Measurements from ENCODE around the gene RPN2.

RPN2 gene

DNA sequence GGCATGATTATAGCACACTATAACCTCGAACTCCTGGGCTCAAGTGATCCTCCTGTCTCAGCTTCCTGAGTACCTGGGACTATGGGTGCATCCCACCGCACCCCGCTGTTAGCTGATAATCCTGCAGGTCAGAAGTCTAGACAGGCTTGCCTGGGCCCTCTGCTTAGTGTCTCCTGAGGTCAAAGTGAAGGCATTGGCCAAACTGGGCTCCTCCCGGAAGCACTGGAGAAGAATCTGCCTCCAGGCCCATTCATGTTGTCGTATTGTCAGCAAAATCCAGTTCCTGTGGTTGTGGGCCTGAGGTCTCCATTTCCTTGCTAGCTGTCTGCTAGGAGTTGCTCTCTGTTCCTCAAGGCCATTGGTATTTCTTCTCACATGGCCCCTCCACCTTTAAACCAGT, 6.6 kb downstream of the RPN2 start:
- DNase-seq (ENCODE audit: low read depth): no peak

GRCh38 chr20:37188787-37189186, 9.7 kb downstream of the RPN2 start:
- no peak for DNase-seq (ENCODE audit: low read depth)

DNA sequence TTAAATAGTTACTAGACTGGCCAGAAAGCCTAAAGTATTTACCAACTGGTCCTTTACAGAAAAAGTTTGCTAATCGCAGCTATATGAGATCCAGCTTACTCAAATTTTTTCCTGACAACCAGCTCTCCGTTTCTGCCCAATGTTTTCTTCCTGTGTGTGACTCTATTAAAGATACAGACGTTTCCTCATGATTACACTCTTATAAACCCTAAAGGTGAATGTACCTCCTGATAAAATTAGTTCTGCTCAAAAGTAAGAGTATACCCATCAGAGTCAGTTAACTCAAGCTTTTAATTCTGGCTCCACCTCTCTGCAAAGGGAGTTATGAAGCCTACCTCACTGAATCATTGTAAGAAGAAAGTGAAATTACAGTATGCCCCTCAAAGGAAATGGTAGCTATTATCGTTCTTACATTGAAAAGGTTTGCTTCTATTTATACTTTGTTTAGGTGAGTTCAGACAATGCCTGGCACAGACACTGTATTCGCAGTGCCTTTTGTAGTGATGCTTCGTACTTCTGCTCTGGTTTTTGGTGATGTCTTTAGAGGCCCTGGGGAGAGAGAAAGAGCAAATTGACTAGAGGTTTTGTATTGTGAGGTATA, 10.4 kb downstream of the RPN2 start:
- DNase-seq (ENCODE audit: low read depth): no peak

- DNase-seq (ENCODE audit: low read depth): no peak
These were observed 11.4 kb downstream of the RPN2 start for GRCh38 chr20:37190354-37191112.

- peak; percentile 41 for DNase-seq (ENCODE audit: low read depth)
These were observed 13.2 kb downstream of the RPN2 start for GRCh38 chr20:37192137-37192854.

DNA sequence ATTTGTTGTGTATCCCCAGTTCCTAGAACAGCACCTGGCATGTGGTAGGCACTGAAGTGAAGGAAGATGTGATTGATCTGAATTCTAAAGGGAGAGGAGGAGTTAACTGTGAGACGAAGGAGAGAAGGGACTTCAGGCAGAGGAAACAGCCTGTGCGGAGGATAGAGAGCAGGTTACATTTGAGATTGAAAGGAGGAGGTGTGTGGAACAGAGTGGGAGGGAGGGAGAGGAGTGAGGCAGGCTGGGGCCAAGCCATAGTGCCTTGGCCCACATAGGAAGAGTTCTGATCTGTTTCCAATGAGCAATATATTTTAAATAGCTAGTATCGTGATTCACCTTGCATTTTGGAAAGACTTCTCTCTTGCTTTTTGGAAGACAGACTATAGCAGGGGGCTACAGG, 14.1 kb downstream of the RPN2 start:
- DNase-seq (ENCODE audit: low read depth): no peak

DNA sequence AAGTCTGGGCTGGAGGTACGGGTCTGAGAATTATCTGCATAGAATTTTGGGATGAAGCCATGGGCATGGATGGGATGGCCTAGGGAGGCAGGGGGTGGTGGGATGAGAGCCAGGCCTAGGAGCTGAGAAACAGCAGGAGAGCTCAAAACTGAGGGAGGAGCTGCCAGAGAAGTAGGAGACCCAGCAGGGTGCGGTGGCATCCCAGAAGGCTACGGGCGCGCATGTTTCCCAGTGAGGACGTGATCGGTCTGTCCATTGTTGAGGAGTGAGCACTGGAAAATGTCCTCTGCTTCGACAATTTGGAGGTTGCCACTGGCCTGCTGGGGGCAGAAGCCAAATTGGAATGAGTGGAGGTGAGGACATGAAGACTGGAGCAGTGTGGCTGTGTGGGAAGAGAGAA, 14.7 kb downstream of the RPN2 start:
- DNase-seq (ENCODE audit: low read depth): no peak

- DNase-seq (ENCODE audit: low read depth): no peak
These were observed 15.7 kb downstream of the RPN2 start for GRCh38 chr20:37194621-37195417.

GRCh38 chr20:37198932-37199660, 20.0 kb downstream of the RPN2 start:
- DNase-seq (ENCODE audit: low read depth): no peak

DNA sequence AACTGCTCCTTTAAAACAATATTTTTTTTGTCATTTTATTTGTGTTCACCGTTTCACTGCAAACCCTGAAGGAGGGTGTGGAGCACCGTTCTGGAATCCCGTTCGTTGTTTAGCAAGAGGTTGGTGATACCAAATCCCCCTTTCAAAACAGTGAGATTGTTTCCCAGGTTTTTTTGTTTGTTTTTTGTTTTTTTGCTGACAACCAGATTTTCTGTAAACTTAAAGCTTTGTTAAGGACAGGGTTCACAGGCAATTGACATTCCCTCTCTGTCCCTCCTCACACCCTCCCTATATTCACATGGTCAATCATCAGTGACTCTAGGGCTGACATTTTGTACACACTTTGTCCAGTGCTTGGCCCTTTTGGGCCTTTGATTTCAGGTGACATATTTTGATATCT, 21.2 kb downstream of the RPN2 start:
- DNase-seq (ENCODE audit: low read depth): no peak

DNA sequence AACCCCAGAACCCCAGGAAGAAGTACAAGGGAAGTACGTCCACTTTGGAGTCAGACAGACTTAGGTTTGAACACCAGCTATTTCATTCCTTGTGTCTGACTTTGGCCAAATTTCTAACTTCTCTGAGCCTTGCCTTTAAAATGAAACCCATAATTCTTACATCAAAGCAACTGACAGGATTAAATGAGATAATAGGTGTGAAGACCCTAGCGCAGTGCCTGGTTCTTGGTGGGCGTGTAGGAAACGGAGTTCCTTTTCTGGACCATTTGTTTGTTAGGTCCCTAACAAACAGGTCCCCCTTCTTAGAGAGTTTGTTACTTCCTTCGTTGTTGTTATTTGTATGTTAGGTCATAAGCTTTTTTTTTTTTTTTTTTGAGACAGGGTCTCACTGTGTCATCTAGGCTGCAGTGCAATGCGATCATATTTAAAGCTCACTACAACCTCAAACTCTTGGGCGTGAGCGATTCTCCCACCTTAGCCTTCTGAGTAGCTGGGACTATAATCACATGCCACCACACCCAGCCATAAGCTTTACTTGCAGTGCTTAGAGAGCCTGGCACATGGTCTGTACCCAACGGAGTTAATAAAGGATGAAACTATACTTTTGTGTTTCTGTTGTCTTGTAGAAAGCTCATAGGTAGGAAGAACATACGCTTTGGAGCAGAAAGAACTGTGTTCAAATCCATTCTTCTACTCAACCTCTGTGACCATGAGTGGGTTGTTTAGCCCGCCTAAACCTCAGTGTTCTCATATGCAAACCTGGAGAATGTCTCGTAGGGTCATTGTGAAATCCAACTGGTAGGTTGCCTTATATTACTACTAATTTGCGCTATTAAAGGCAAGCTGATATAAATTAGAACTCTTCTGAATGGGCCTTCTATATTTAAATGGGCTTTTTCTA, 22.0 kb downstream of the RPN2 start:
- no peak for DNase-seq (ENCODE audit: low read depth)

DNA sequence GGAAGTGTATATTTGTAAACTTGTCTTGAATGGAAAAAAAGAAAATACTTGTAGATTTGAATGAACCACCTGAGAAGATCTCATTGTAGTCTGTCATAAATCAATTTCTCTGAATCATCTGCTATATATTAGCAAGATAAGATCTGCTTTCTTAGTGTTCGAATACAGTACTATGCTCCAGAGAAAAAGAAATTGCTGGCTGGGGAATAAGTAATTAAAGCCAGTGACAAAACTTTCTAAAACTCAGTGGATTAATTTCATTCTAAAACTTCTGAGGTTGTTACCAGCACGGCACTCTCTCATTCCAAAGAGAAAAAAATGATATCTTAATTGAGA, 22.7 kb downstream of the RPN2 start:
- no peak for DNase-seq (ENCODE audit: low read depth)

GRCh38 chr20:37202267-37202943, 23.3 kb downstream of the RPN2 start:
- no peak for DNase-seq (ENCODE audit: low read depth)

DNA sequence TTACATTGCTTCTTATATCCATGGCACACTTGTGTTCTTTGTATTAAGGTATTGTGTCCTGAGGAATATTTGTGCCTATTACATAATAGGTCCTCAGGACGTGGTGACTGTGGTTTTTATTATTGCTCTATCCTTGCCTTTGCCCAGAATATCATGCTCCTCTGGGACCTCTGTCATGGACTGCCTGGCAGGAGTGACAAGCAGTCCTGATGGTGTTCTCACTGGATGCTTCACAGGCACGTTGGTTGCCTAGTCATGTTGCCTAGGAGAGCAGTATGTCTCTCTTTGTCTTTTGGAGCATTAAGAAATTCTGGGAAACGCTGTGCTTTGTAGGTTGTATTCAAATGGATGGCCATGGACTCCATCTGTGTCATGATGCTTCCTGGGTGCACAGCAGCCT, 24.9 kb downstream of the RPN2 start:
- DNase-seq (ENCODE audit: low read depth): no peak

DNA sequence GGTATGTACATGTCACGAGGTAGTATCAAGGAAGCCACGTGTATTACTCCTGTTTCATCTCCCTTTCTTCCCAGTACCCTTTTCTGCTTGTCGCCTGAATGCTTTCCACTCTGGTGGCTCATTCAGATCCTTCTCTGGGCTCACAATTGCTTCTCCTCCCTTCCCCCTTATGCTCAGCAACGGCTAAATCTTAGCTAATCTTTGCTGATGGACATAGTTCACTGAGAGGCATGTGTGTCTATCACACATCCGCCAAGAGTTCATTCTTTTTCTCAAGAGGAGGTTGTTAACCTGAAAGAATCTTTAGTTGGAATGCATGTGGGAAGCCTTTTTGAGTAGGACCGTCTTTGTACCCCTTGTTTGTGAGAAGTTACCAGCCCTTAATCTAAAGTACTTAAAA, 26.0 kb downstream of the RPN2 start:
- DNase-seq (ENCODE audit: low read depth): no peak

DNA sequence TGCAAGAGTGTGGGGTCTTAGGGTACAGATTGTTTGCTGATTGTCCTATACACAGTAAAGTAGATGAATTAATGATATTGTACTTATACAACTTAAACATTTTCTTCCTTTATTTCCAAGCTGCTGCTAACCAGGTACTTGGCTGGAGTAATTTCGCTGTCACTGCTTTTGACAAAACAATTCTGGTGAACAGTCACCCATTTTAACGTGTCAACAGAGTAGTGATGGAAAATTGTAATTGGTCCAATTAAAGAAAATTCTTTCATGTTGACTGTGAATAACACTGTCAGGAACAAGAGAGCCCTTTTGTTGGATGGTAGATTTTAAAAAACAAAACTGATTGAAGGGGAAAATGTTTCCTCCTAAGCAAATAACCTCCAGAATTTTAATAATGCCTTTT, 26.7 kb downstream of the RPN2 start:
- DNase-seq (ENCODE audit: low read depth): no peak

DNA sequence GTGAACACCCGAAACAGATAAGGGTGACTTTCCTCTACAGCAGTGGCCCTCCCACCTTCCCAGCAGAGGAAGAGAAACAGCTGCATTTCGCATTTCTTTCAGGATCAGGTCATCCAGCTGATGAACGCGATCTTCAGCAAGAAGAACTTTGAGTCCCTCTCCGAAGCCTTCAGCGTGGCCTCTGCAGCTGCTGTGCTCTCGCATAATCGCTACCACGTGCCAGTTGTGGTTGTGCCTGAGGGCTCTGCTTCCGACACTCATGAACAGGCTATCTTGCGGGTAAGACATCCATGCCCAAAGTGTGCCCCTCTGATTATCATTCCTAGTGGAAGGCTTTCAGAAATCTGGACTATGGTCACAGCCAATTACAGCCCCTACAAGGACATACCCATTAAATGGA, 28.0 kb downstream of the RPN2 start:
- DNase-seq (ENCODE audit: low read depth): no peak

DNA sequence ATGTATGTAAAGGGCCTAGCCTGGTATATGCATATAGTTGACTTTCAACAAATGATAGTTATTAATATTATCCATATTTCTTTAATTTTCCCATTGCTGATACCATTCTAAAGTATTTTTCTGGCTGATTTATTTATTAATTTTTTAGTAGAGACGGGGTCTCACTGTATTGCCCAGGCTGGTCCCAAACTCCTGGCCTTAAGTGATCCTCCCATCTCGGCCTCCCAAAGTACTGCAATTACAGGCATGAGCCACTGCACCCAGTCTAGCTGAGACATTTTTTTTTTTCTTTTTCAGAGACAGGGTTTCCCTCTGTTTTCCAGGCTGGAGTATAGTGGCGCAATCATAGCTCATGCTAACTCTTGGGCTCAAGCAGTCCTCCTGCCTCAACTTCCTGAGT, 30.1 kb downstream of the RPN2 start:
- no peak for DNase-seq (ENCODE audit: low read depth)

DNA sequence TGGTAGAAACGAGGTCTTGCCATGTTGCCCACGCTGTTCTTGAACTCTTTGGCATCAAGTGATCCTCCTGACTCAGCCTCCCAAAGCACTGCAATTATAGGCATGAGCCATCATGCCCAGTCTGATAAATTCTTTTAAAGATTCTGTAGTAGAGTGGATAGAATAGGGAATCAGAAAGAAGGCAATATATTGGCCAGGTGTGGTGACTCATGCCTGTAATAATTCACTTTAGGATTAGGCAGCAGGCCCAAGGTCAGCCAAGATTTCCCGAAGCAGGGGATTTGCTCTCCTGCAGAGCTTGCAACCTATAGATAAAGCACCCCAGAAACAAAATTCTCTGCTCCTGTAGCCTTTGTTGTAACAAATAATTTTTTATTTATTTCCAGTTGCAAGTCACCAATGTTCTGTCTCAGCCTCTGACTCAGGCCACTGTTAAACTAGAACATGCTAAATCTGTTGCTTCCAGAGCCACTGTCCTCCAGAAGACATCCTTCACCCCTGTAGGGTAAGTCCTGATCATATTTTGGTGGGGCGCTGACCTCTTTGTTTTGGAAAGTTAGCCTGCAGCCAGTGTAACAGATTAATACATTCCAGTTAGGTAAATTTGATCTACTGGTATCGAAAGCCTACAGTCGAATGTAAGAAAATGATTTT, 30.7 kb downstream of the RPN2 start:
- DNase-seq (ENCODE audit: low read depth): no peak

DNA sequence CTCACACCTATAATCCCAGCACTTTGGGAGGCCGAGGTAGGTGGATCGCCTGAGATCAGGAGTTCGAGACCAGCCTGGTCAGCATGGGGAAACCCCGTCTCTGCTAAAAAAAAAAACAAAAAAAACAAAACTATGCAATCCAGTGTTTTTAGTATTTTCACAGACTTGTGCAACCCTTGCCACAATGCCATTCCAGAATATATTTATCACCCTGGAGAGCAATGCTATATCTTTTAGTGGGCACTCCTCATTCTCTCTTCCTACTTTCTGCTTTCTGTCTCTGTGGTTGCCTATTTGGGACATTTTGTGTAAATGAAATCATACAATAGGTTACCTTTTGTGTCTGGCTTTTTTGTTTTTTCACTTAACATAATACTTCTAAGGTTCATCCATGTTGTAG, 39.3 kb downstream of the RPN2 start:
- no peak for DNase-seq (ENCODE audit: low read depth)

All from activated T-helper 1 cell treated with Interleukin-2 at 50 U/mL for 16 hours (primary cell).